ENCODE results near the gene CFAP77.

DNA sequence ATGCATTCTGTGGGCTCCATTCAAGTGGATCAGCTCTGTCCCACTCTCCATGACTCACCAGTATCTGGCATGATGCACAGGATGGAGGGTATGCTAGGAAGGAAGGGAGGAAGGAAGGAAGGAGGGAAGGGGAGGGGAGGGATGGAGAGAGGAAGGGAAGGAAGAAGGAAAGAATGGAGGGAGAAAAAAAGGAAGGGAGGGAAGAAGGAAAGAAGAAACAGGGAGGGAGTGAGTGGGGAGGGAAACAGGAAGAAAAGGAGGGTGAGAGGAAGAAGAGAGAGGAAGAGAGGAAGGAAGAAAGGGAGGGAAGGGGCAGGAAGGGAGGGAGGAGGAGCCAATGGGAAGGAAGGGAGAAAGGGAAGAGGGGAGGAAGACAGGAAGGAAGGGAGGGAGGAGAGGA lies 167.1 kb downstream of the CFAP77 start:
- TF ChIP-seq, protein P1, sequence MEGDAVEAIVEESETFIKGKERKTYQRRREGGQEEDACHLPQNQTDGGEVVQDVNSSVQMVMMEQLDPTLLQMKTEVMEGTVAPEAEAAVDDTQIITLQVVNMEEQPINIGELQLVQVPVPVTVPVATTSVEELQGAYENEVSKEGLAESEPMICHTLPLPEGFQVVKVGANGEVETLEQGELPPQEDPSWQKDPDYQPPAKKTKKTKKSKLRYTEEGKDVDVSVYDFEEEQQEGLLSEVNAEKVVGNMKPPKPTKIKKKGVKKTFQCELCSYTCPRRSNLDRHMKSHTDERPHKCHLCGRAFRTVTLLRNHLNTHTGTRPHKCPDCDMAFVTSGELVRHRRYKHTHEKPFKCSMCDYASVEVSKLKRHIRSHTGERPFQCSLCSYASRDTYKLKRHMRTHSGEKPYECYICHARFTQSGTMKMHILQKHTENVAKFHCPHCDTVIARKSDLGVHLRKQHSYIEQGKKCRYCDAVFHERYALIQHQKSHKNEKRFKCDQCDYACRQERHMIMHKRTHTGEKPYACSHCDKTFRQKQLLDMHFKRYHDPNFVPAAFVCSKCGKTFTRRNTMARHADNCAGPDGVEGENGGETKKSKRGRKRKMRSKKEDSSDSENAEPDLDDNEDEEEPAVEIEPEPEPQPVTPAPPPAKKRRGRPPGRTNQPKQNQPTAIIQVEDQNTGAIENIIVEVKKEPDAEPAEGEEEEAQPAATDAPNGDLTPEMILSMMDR (IDR thresholded peaks at IDR 0.05), result no peak
- no peak for TF ChIP-seq POLR2A (IDR thresholded peaks at IDR 0.05; ENCODE audit: low read depth)
- TF ChIP-seq EP300 (IDR thresholded peaks at IDR 0.05), result no peak
- TF ChIP-seq POLR2AphosphoS5 (IDR thresholded peaks at IDR 0.05), result no peak
